Transverse colon (tissue), 4 donors: ENCODE measurements around the gene AP3S1. TPM values are rescaled to one million over a fixed set of nuclear protein-coding genes. Genes with fewer than 3 reads are reported as not detected.
"Not testable (repeated sequence)": the region's sequence is repeated elsewhere in the genome, so short reads cannot be mapped to it uniquely, and the experiment has no call there.

ENCODE experiments used
- DNase-seq: peaks from one replicate; pipeline ENCODE4 v3.0.0-alpha.2; 2019
- H3K27ac ChIP-seq, 4 donors: fragments of 200-600 bp; sonication (generic); 2 replicates each; pipeline ENCODE4 v1.5.1; 2016 to 2018; ENCODE audit warnings: inconsistent platforms in 4 of 4
- H3K27me3 ChIP-seq: fragments of 200-600 bp; sonication (generic); 2 replicates; pipeline ENCODE4 v1.5.1; 2017; ENCODE audit warnings: inconsistent platforms
- H3K36me3 ChIP-seq, 4 donors: fragments of 200-600 bp; sonication (generic); 2 replicates each; pipeline ENCODE4 v1.5.1; 2017 to 2019; ENCODE audit warnings: inconsistent platforms in 4 of 4
- H3K4me1 ChIP-seq, 4 donors: fragments of 200-600 bp; sonication (generic); 2 replicates each; pipeline ENCODE4 v1.5.1; 2017 to 2020; ENCODE audit warnings: inconsistent platforms in 4 of 4
- H3K4me3 ChIP-seq, 4 donors: fragments of 200-600 bp; sonication (generic); 1 replicate in 1 of 4; 2 replicates in 3 of 4; pipeline versions ENCODE4 v1.5.1 to v1.6.1; 2017 to 2019; ENCODE audit warnings: inconsistent platforms in 4 of 4
- H3K9me3 ChIP-seq, 2 donors: fragments of 200-600 bp; sonication (generic); 2 replicates each; pipeline ENCODE4 v1.5.1; 2017 to 2019; ENCODE audit warnings: inconsistent platforms in 2 of 2
- EP300 ChIP-seq: sonication (generic); formaldehyde crosslinking; IDR thresholded peaks from one replicate; pipeline ENCODE4 v1.6.1; 2017; ENCODE audit warnings: antibody characterized with exemption, low read depth
- POLR2A ChIP-seq: fragments of 450-650 bp; IDR thresholded peaks from one replicate; pipeline ENCODE4 v1.6.1; 2016; ENCODE audit warnings: antibody characterized with exemption, mild to moderate bottlenecking, moderate library complexity
- POLR2AphosphoS5 ChIP-seq, 3 donors: sonication (generic); formaldehyde crosslinking; IDR thresholded peaks; one replicate each; pipeline ENCODE4 v1.6.1; 2016; ENCODE audit warnings: antibody characterized with exemption in 3 of 3
- WGBS, 2 donors: methylation state at CpG; one replicate each; pipeline ENCODE4 v1.1.5; 2018; ENCODE audit warnings: low coverage in 1 of 2; 5-methylcytosine and 5-hydroxymethylcytosine counted together
- in situ Hi-C, 4 donors: fragments of 200-750 bp; cut with MboI; loops; one replicate each; pipeline versions ENCODE4 v1.15.0 to v1.15.1; 2017; ENCODE audit warnings: low sequenced_read_pairs in 3 of 4, low pct_ligation_motif_present in 1 of 4, low pct_unique_long_range_greater_than_20kb in 1 of 4
- intact Hi-C: fragments of 100-400 bp; cut with DNase I; formaldehyde crosslinking; loops from one replicate; pipeline ENCODE4 v1.15.1; 2023; ENCODE audit warnings: low total_unique reads
- total RNA-seq, 4 donors: library from RNA; depleted of rRNA; stranded (reverse); fragments of >200 nt; gene quantifications; one replicate each; pipeline ENCODE4 v1.1.0, GENCODE V29; 2016
- TF ChIP-seq, protein P1 (sequence below), 5 experiments: fragments of 200-600 bp in 3 of 5; fragments of 450-650 bp in 2 of 5; sonication (generic) in 3 of 5; IDR thresholded peaks; 1 replicate in 2 of 5; 2 replicates in 3 of 5; pipeline ENCODE4 v1.5.1; 2016 to 2017; ENCODE audit warnings: antibody characterized with exemption in 5 of 5, inconsistent platforms in 3 of 5, mild to moderate bottlenecking in 2 of 5, moderate library complexity in 1 of 5

AP3S1 gene
- total RNA-seq, 4 donors from 2014 or later: 54.2 to 258 (median 65.7) TPM

DNA sequence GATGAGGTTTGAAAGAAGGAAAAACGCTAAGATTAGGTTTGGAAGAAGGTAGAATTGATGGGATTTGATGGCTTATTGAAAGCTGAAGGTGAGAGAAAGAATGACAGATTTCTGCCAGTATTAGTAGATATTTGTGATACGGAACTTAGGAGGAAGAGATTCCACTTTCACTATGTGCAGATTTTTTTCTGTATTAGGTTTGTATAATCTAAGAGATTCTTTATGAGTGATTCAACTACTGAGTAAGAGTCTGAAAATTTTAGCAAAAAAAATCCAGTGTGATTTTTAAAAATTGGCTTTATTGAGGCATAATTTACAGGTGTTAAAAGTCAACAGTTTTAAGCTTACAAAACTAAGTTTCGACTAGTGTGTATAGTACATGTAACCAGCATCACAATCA lies 54.1 kb downstream of the AP3S1 start:
- DNase-seq: no peak
- 88 to 89% methylated on average over 3 of the region's 3 CpGs for WGBS, 2 donors
- Histone ChIP-seq H3K4me1 (no peaks in the 10 kb centered on the region), H3K27ac (no peak overlapping the region), H3K36me3 (no peaks in the 10 kb centered on the region), H3K9me3 (no peaks in the 10 kb centered on the region), H3K27me3 (no peaks in the 10 kb centered on the region), H3K4me3 (no peak overlapping the region)
- intact Hi-C loops (no loop called here), in situ Hi-C loops (no loop called here)
- TF ChIP-seq, protein P1, sequence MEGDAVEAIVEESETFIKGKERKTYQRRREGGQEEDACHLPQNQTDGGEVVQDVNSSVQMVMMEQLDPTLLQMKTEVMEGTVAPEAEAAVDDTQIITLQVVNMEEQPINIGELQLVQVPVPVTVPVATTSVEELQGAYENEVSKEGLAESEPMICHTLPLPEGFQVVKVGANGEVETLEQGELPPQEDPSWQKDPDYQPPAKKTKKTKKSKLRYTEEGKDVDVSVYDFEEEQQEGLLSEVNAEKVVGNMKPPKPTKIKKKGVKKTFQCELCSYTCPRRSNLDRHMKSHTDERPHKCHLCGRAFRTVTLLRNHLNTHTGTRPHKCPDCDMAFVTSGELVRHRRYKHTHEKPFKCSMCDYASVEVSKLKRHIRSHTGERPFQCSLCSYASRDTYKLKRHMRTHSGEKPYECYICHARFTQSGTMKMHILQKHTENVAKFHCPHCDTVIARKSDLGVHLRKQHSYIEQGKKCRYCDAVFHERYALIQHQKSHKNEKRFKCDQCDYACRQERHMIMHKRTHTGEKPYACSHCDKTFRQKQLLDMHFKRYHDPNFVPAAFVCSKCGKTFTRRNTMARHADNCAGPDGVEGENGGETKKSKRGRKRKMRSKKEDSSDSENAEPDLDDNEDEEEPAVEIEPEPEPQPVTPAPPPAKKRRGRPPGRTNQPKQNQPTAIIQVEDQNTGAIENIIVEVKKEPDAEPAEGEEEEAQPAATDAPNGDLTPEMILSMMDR (IDR thresholded peaks at IDR 0.05): no peak
- TF ChIP-seq POLR2A (no peak), EP300 (no peak), POLR2AphosphoS5 (IDR thresholded peaks at IDR 0.05) (no peak)

DNA sequence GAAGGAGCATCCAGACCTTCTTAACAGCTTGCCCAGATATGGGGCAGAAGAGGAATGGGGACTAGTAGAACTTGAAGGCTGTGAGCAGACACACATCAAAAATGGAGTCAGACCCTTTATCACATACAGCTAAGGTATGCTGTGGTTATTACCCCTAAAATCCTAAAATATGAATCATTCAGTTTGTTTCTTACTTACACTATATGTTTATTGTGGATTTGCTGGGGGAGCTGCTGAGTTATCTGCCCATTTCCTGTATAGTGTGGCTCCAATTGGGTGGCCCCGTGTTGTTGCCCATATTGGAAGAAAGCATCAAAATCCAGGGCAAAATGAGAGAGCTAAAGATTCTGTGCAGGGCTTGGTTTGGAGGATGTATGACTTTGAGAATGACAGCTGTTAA lies 56.9 kb downstream of the AP3S1 start:
- 97% methylated on average over 1 of the region's 1 CpG; no CpG with 5 or more reads in 1 of the 2 donors for WGBS, 2 donors
- TF ChIP-seq POLR2AphosphoS5 (IDR thresholded peaks at IDR 0.05) (no peak), POLR2A (no peak), EP300 (no peak)
- TF ChIP-seq, protein P1 (IDR thresholded peaks at IDR 0.05): no peak
- Histone ChIP-seq H3K4me1 (no peaks in the 10 kb centered on the region), H3K9me3 (no peaks in the 10 kb centered on the region), H3K4me3 (no peak overlapping the region), H3K27ac (no peak overlapping the region), H3K36me3 (no peaks in the 10 kb centered on the region), H3K27me3 (no peaks in the 10 kb centered on the region)
- intact Hi-C loops: no loop called here
- in situ Hi-C loops: no loop called here
- DNase-seq: no peak

DNA sequence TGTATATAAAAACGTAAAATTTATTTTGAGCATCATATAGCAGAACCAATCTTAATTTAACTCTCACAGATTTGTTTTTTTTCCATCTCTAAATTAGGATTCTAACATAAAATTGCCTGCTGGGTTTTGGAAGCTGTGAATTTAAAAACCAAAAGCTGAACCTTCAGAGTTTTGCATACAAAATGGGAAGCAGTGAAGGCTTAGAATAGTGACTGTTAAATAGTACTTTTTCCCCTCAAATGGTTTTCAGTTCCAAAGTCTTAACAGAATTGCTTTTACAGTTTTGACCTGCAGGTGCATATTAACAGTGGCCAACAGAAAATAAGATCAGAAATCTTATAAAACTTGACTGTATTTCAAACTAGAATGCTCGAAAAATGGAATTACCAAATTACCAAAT lies 65.4 kb downstream of the AP3S1 start:
- Histone ChIP-seq H3K4me3 (no peak overlapping the region), H3K27me3 (no peaks in the 10 kb centered on the region), H3K27ac (no peak overlapping the region), H3K9me3 (no peaks in the 10 kb centered on the region), H3K36me3 (no peaks in the 10 kb centered on the region), H3K4me1 (no peaks in the 10 kb centered on the region)
- TF ChIP-seq POLR2A (no peak), EP300 (no peak), POLR2AphosphoS5 (IDR thresholded peaks at IDR 0.05) (no peak)
- TF ChIP-seq, protein P1 (IDR thresholded peaks at IDR 0.05): no peak
- in situ Hi-C loops: no loop called here
- intact Hi-C loops: no loop called here
- WGBS, 2 donors: 82% methylated on average over 2 of the region's 2 CpGs
- DNase-seq: no peak

DNA sequence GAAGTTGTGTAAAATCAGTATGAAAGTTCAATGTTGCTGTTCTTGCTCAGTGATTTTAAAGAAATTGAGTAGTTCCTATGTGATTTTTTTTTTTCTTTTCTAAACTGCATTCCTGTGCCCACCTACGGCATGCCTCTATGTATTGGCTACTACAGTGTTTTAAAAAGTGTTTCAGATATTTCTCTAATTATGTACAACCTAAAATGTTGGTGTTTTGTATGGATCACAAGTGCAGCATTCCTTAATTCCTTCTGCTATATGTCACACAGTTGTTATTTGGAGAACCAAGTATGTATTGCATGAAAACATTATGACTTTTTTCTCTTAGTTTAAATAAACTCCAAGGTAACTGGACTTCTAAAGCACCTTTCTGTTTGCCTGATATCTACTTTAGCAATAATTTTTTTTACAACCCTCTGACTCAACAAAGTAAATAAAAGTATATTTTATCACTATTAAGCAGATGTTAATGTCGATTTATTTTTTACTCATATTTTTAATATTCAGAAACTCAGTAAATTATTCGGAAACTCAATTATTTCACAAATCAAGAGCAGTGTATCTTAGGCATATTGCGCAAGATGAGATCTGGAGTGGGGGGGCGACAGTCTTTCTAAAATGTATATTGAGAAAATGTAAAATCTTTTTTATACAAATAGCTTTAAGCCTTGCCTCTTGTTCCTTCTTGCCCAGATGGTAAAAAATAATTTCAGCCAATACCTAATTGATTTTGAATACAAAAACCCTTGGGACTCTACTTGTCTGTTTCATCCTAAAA lies 72.1 kb downstream of the AP3S1 start:
- H3K27ac ChIP-seq, in situ Hi-C loops, H3K36me3 ChIP-seq, H3K4me3 ChIP-seq, DNase-seq, intact Hi-C loops, H3K4me1 ChIP-seq, H3K27me3 ChIP-seq, H3K9me3 ChIP-seq: not testable (repeated sequence)
- 83 to 90% methylated on average over 5 of the region's 5 CpGs for WGBS, 2 donors
